ENCODE data around the gene CHIT1.

The CHIT1 gene

GRCh38 chr1:203175827-203176241 lies 53.6 kb downstream of the CHIT1 start:
- TF ChIP-seq CTCF (IDR thresholded peaks at IDR 0.05; ENCODE audit: insufficient read depth, low read depth, low read length, missing control alignments) = no peak
- DNase-seq (ENCODE audit: low read depth) = no peak
- no peak overlapping the region for H3K4me3 ChIP-seq (ENCODE audit: low read depth, low read length)

- DNase-seq (ENCODE audit: low read depth) = no peak
- no peak within 1 kb of the TSS for H3K4me3 ChIP-seq (ENCODE audit: low read depth, low read length)
- TF ChIP-seq CTCF (IDR thresholded peaks at IDR 0.05; ENCODE audit: insufficient read depth, low read depth, low read length, missing control alignments) = no peak
These were observed 54.1 kb downstream of the CHIT1 start, which contains the start of gene MYBPH for GRCh38 chr1:203175237-203175826. Gene MYBPH, minus strand, starts transcription at chr1:203175826. Its CDS starts 71 bp downstream, at chr1:203175755.

GRCh38 chr1:203174324-203174985 lies 55.0 kb downstream of the CHIT1 start:
- no peak overlapping the region for H3K4me3 ChIP-seq (ENCODE audit: low read depth, low read length)
- no peak for DNase-seq (ENCODE audit: low read depth)
- no peak for TF ChIP-seq CTCF (IDR thresholded peaks at IDR 0.05; ENCODE audit: insufficient read depth, low read depth, low read length, missing control alignments)

- peak; percentile 82 for DNase-seq (ENCODE audit: low read depth)
- H3K4me3 ChIP-seq (ENCODE audit: low read depth, low read length) = no peak overlapping the region
- TF ChIP-seq CTCF (IDR thresholded peaks at IDR 0.05; ENCODE audit: insufficient read depth, low read depth, low read length, missing control alignments) = no peak
These were observed 55.9 kb downstream of the CHIT1 start for GRCh38 chr1:203173566-203173965.

- TF ChIP-seq CTCF (IDR thresholded peaks at IDR 0.05; ENCODE audit: insufficient read depth, low read depth, low read length, missing control alignments) = no peak
- no peak overlapping the region for H3K4me3 ChIP-seq (ENCODE audit: low read depth, low read length)
- no peak for DNase-seq (ENCODE audit: low read depth)
These were observed 56.4 kb downstream of the CHIT1 start for GRCh38 chr1:203173011-203173555.

GRCh38 chr1:203172184-203173010 lies 57.1 kb downstream of the CHIT1 start:
- peak; percentile 96 for TF ChIP-seq CTCF (IDR thresholded peaks at IDR 0.05; ENCODE audit: insufficient read depth, low read depth, low read length, missing control alignments)
- no peak overlapping the region for H3K4me3 ChIP-seq (ENCODE audit: low read depth, low read length)
- DNase-seq (ENCODE audit: low read depth) = peak; percentile 60

All from GM12865 (cell line).